GM12891 (cell line): ENCODE results near the gene HSD17B13.

Source experiments
- POLR2A ChIP-seq: IDR thresholded peaks from 2 replicates; pipeline ENCODE4 v1.6.1; 2011; ENCODE audit warnings: low read depth, low read length, control low read depth
- POLR2AphosphoS5 ChIP-seq: IDR thresholded peaks from 2 replicates; pipeline ENCODE4 v1.6.1; 2011; ENCODE audit warnings: low read depth, low read length, control low read depth
- POU2F2 ChIP-seq: IDR thresholded peaks from 2 replicates; pipeline ENCODE4 v1.6.1; 2011; ENCODE audit warnings: low read depth, mild to moderate bottlenecking, control low read depth, low read length, moderate library complexity
- SPI1 ChIP-seq: IDR thresholded peaks from 2 replicates; pipeline ENCODE4 v1.6.1; 2011; ENCODE audit warnings: low read depth, low read length, control low read depth
- TAF1 ChIP-seq: IDR thresholded peaks from 2 replicates; pipeline ENCODE4 v1.6.1; 2011; ENCODE audit warnings: low read depth, low read length, control low read depth

GRCh38 chr4:87370068-87370467 is 47.4 kb upstream of the HSD17B13 start:
- TF ChIP-seq POLR2A (no peak), POLR2AphosphoS5 (no peak), TAF1 (no peak), SPI1 (no peak), POU2F2 (no peak)
